Activated CD4-positive, alpha-beta T cell treated with anti-CD3 and anti-CD28 coated beads for 48 hours (primary cell): ENCODE data around the gene RPS6KA4.

Experiments
- DNase-seq: peaks from one replicate; pipeline ENCODE4 v3.0.0-alpha.2; 2020

The RPS6KA4 gene

DNA sequence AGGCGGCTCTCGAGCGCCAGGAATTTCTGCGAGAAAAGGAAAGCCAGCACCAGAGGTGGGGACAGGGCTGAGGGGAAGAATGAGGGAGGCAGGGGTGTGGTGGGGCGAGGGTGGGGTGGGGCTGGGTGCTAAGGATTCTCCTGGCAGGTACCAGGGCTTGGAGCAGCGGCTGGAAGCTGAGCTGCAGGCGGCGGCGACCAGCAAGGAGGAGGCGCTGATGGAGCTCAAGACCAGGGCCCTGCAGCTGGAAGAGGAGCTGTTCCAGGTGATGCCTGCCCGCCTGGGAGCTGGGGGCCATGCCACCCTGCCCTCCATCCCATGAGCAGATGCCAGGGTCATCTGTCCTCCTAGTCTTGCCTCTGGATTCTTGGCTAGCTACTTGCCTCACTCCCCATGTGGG lies 9.6 kb upstream of the RPS6KA4 start:
- DNase-seq = no peak

DNA sequence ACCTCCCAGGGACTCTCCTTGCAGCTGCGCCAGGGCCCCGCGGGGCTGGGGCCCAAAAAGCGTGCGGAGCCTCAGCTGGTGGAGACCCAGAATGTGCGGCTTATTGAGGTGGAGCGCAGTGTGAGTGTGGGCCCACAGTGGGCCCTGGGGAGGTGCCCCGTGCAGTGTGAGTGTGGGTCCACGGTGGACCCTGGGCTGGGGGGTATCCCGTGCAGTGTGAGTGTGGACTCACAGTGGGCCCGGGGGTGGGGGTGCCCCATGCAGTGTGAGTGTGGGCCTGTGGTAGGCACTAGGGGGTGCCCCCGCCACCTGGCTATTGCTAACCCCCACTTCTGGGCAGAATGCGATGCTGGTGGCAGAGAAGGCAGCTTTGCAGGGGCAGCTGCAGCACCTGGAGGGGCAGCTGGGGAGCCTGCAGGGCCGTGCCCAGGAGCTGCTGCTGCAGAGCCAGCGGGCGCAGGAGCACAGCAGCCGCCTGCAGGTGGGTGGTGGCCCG lies 7.8 kb upstream of the RPS6KA4 start:
- DNase-seq = no peak

DNA sequence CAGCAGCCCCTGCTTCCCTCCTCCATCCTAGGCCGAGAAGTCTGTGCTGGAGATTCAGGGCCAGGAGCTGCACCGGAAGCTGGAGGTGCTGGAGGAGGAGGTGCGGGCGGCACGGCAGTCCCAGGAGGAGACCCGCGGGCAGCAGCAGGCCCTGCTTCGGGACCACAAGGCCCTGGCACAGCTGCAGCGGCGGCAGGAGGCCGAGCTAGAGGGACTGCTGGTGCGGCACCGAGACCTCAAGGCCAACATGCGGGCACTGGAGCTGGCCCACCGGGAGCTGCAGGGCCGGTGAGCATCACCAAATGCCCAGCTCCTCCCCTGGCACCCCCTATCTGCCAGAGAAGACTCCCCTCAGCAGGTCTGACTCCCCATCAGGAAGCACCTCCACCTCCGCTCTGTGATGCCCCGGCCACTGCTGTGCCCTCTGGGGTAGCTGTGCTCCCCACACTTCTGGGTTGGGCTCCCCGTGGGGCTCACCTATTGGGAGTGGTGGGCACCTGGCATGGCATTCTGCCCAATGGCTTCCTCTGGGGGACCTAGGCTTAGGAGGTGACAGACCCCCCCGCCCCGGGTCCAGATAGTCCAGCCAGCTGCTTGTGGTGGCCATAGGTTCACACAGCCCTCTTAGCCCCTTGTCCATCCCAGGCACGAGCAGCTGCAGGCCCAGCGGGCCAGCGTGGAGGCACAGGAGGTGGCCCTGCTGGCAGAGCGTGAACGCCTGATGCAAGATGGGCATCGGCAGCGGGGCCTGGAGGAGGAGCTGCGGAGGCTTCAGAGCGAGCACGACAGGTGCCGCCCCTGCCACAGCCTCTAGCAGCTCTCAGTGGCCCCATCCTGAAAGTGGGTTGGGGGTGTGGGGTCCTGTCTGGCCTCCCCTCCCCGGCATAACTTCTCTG lies 6.6 kb upstream of the RPS6KA4 start:
- DNase-seq = no peak

DNA sequence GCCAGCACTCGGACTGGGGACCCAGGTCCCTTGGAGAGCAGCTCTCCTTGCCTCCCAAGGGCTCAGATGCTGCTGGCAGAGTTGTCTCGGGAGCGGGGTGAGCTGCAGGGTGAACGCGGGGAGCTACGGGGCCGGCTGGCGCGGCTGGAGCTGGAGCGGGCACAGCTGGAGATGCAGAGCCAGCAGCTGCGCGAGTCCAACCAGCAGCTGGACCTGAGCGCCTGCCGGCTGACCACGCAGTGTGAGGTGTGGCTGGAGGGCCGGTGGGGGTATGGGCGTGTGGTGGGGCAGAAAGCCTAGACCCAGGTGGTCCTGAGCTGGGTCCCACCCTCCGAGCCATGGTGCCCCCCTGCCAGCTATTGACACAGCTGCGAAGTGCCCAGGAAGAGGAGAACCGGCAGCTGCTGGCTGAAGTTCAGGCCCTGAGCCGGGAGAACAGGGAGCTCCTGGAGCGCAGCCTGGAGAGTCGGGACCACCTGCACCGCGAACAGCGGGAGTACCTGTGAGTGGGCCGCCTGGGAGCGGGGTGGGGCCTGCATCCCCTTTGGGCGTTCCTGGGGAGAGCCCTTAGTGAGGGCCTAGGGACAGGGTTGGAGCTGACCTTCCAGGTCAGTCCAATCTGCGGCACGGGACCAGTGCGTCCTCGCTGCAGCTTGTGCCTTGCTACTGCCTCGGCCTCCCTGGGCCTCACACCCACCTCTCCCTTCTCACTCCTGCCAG lies 5.8 kb upstream of the RPS6KA4 start:
- no peak for DNase-seq

DNA sequence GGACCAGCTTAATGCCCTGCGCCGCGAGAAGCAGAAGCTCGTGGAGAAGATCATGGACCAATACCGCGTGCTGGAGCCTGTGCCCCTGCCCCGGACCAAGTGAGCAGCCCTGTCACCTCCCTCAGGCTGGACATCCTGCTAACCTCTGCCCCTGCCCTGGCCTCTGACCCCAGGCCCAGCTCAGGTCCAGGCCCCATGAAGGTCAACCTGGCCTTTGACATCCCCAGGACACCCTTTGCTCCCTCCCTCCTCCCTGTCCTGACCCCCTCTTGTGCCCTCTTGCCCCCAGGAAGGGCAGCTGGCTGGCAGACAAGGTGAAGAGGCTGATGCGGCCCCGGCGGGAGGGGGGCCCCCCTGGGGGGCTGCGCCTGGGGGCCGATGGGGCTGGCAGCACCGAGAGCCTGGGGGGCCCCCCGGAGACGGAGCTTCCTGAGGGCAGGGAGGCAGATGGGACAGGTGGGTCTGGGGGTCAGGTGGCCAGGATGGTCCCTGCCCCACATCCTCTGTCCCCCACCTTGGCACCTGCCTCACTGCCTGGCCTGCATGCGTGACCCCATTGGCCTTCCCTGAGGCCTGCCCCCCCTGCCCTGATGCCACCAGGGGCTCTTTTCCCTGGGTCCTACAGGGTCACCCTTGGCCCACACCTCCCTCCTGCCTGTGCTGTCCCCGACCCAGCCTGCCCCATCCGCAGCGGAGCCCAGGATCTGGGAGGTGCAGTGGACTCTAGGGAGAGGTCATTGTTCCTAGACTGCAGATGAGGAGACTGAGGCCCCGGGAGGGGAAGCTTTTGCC lies 5.1 kb upstream of the RPS6KA4 start:
- no peak for DNase-seq

DNA sequence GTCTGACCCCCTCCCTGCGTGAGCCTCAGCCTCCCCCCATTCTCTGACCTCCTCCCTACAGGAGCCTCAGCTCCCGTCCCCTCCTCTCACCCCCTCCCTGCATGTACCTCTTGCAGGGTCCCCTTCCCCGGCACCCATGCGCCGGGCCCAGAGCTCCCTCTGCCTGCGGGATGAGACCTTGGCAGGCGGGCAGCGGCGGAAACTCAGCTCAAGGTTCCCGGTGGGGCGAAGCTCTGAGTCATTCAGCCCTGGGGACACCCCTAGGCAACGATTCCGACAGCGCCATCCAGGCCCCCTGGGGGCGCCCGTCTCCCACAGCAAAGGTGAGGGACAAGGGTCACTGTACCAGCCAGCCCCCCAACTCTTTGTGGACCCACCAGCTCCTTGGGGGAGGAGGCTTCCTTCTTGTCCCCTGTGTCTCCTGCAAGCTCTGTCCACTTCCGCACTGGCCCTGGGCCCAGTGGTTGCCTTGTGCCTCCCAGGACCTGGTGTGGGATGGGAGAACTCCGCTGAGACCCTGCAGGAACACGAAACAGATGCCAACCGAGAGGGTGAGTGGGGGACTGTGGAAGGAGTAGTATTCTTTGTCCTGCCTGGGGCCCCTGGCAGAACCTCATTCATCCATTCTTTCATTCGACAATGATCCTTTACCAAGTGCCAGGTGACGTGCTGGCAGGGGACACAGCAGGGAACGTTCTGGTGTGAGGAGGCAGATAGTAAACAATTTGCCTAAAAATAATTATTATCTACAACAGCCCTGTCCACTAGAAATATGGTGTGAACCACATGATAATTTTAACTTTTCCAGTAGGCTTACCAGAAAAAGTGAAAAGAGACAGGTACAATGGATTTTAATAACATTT lies 3.7 kb upstream of the RPS6KA4 start:
- DNase-seq = peak; percentile 64

DNA sequence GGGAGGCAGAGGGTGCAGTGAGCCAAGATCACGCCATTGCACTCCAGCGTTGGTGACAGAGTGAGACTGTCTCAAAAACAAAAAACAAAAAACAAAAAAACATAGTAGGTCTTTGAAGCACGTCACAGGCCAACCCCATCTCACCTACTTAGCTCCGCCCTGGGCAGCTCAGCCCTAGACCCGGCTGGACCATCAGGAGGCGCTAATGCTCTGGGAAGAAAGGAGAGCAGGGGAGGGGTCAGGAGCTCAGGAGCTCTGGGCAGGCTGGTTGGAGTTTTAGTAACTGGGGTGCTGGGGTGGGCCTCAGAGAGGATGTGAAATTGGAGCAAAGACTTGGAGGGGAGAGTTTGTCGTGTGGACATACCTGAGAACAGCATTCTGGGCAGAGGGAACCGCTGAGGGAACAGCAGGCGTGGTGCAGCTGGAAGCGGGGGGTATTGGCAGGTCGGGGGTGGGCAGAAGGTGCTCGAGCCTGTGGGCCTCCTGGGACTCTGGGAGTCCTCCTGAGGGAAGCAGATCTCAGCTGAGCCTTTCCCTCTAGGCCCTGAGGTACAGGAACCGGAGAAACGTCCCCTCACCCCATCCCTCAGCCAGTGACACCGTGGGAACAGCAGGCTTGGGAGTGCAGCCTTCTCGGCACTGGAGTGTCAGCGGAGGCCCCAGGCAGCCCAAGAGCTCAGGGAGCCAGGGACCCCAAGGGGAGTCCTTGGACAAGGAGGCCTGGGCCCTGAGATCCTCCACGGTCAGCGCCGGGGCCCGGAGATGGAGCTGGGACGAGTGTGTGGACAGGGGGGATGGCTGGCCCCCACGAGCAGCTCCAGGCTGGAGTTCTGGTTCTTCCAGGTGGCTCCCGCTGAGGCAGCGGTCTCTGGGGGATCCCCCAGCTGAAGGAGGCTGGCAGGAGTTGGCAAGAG lies 2.2 kb upstream of the RPS6KA4 start:
- DNase-seq = peak; percentile 72

DNA sequence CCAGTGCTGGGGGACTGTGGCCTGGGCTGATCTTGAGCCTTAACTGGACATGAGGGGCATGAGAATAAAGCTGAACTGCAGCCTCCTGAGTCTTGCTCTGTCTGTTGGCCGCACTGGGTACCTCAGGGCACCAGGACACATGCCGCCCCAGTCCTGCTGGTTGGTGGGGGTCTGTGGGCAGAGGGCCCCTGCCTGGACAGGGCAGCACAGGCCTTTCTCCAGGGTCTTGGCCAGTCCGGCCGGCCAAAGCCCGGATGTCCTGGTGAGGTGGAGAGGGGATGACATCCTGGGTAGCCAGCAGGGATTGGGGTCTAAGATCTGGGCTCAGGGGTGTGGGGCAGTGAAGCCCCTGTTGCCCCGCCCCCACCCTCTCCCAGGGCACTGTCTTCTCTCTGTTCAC lies 1.5 kb upstream of the RPS6KA4 start:
- no peak for DNase-seq

DNA sequence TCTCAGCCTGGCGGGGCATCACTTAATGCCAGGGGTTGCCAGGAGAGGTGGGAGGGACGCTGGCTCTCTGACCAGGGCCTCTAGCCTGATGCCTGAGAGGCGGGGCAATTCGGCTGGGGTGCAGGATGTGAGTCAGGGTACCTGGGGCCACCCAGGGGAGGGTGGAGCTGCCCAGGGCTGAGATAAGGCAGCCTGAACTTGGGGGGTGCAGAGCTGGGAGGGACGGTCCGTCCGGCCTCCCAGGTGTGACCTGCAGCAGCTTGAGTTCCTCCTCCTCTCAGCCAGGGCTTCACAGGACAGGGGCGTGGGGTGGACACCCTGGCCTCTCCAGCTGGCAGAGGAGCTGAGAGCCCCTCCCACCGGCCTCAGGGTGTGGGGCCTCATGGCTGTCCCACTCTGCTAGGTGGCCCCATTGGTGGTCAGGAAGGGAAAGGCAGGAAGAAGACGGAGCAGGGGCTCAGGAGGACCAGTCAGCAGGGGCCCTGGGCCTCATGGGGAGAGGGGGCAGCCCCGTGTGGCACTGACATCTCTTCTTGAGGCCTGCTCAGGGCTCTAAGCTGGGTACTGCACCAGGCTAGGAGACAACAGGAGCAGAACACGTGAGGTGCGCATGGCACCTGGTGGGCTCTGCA lies 942 bp upstream of the RPS6KA4 start:
- peak; percentile 68 for DNase-seq

DNA sequence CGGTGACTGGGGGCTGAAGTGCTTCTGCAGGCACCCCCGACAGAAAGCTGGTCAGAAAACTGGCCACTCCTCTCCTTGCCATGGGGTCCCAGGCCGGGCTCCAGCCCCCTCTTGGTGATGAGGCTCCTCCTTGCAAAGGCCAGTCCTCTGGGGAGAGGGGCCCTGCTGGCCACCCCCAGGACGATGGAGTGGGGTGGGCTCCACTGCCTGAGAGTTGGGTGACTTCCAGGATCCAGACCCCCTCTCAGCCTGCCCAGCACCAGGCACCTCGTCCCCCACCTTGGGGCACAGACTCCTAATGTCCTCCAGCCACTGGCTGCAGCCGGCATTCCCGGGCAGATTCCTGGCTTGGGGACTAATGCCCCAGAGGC lies 441 bp upstream of the RPS6KA4 start:
- DNase-seq = no peak

DNA sequence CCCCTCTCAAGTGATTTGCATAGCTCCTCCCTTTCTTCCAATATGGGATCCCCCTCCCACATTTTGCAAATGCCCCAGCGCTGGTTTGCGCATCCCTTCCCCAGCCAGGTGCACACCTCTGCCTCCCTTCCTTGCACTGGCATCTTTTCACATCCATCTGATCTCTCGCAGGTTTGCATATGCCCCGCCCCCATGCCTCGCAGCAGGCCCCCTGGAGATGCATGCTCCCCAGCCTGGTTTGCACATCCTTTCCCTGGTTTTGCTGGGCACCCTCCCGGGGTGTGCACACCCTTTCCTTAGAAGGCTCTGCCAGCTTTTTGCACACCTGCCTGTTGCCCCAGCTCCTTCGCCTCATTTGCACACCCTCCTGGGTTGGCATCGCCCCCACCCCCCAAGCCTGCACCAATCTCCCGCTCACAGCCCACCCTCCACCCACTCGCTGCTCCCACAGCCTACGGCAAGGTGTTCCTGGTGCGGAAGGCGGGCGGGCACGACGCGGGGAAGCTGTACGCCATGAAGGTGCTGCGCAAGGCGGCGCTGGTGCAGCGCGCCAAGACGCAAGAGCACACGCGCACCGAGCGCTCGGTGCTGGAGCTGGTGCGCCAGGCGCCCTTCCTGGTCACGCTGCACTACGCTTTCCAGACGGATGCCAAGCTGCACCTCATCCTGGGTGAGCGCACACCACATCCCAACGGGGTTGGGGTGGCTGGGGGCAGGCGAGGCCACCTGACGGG lies 917 bp downstream of the RPS6KA4 start:
- DNase-seq = peak; percentile 51

DNA sequence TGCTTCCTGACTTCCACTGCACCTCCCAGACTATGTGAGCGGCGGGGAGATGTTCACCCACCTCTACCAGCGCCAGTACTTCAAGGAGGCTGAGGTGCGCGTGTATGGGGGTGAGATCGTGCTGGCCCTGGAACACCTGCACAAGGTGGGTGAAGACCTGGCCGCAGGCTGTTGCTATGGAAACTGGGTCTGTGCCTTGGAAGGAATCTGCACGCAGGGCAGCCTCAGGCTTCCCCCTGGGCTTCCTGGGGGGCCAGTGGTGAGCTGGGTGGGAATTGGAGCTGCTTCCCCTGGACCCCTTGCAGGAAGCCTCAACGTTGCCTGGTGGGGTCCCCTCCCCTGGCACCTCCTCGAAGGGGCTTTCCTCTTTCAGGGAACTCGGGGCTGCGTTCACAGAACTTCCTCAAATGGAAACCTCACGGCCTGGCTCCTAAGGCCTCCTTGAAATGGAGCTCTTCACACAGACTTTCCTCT lies 1.5 kb downstream of the RPS6KA4 start:
- DNase-seq = no peak

DNA sequence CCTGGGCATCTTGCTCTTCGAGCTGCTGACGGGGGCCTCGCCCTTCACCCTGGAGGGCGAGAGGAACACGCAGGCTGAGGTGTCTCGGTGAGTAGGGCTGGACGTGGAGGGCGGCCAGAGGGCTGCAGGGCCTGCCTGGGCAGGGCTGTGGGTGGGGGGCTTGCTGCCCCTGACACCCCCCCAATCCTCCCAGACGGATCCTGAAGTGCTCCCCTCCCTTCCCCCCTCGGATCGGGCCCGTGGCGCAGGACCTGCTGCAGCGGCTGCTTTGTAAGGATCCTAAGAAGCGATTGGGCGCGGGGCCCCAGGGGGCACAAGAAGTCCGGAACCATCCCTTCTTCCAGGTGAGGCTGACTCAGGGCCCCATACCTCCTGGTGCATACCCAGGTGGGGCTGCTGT lies 2.7 kb downstream of the RPS6KA4 start:
- DNase-seq = no peak

DNA sequence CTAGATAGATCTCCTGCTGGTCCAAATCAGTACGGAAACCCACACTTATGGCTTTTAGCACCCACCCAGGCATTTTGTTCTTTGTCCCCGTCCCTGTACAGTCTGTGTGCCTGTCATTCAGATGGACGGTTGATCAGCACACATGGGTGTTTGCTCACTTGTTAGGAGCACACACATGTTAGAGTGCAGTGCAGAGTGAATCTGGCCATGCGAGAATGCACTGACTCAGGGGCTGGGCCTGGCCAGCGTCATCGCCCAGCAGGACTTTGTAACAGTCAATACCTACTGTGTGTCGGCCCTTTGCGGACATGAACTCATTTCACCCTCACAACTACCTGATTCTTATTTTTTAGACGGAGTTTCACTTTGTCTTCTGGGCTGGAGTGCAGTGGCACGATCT lies 3.4 kb downstream of the RPS6KA4 start:
- no peak for DNase-seq

DNA sequence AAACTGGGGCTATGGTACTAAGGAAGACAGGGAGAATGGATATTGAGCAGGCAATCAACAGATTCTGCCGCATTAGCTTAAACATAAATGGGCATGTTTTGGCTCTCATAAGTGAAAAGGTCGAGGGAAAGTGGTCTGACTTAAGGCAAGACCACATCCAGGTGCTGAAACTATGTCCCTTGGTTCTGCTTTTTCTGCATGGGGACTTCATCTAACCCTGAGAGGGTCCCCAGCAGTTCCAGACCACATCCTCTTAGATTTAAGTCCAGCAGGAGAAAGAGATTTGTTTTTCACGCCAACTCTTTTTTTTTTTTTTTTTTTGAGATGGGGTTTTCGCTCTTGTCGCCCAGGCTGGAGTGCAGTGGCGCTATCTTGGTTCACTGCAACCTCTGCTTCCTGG lies 5.5 kb downstream of the RPS6KA4 start:
- DNase-seq = no peak

DNA sequence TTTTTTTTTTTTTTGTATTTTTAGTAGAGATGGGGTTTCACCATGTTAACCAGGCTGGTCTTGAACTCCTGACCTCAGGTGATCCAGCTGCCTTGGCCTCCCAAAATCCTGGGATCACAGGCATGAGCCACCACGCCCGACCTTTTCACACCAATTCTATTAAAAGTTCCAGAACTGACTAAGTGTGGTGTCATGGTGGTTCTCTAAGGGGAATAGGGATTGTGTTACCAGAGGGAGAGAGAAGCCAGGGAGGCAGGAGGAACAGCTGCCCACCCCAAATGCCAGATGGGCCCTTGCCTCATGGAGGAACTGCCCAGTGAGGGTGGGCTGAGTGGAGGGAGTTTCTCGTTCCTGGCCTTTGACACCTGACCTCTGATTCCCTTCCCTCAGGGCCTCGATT lies 5.9 kb downstream of the RPS6KA4 start:
- no peak for DNase-seq

DNA sequence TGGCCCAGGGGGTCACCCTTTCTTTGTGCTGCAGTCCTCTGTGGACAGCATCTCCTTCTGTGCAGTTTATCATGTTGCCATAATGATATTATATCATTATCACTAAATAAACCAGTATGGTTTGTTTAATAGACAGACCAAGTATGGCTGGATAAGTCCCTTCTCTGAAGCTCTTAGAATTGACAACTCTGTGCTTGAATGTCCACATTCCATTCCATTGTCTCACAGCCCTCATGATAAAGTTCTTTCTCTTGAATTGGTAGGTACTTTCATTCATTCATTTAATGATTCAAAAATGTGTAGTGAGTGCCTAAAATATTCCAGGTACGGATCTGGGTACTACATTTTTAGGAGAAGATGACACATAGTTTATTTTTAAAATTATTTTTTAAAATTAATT lies 7.8 kb downstream of the RPS6KA4 start:
- no peak for DNase-seq

DNA sequence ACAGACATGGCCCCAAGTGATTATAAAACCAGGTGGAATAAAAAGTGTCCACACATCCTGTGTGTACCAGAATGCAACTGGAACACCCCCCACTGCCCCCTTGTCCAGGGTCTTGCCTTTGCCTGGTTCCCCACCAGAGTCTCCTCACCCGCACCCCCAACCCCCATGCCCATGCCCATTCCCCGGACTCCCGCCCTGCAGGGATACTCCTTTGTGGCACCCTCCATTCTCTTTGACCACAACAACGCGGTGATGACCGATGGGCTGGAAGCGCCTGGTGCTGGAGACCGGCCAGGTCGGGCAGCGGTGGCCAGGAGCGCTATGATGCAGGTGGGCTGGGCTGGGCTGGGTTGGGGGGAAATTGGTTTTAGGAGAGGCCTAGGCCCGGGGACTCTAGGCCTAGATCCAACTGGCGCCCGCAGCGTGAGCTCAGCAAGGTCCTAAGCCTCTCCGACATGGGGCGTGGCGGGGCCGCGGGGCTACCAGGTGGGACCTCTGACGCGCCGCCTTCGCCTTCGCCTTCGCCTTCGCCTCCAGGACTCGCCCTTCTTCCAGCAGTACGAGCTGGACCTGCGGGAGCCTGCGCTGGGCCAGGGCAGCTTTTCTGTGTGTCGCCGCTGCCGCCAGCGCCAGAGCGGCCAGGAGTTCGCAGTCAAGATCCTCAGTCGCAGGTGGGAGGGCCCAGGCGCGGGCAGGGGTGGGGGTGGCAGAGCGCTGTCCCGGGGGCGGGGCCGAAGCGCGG lies 9.1 kb downstream of the RPS6KA4 start:
- no peak for DNase-seq

DNA sequence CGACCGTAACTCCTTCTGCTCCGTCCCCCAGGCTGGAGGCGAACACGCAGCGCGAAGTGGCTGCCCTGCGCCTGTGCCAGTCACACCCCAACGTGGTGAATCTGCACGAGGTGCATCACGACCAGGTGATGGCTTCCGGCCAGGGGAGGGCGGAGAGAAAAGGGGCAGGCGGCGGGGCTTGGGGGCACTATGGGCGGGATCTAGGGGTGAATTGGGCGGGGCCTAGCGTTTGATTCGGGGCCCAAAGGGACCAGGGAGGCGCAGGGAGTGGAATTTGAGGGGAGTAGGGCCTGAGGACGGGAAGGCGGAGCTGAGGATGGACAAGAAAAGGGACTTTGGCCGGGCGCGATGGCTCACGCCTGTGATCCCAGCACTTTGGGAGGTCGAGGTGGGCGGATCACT lies 9.7 kb downstream of the RPS6KA4 start:
- no peak for DNase-seq
